ENCODE data around the gene KANSL1.

GRCh38 chr17:46008591-46008990, 184.6 kb downstream of the KANSL1 start:
- no peak for TF ChIP-seq NFIC (IDR thresholded peaks at IDR 0.05)
- no peak for TF ChIP-seq TAF1 (IDR thresholded peaks at IDR 0.05; ENCODE audit: low read depth)
- no peak for TF ChIP-seq REST (IDR thresholded peaks at IDR 0.05; ENCODE audit: low read depth)
- no peak for TF ChIP-seq CEBPB (IDR thresholded peaks at IDR 0.05)
- TF ChIP-seq EGR1 (IDR thresholded peaks at IDR 0.05), result no peak
- TF ChIP-seq TCF12 (IDR thresholded peaks at IDR 0.05; ENCODE audit: low read depth), result no peak
- TF ChIP-seq RAD21 (IDR thresholded peaks at IDR 0.05; ENCODE audit: low read depth), result no peak
- no peak for TF ChIP-seq TEAD4 (IDR thresholded peaks at IDR 0.05)
- TF ChIP-seq CREB1 (IDR thresholded peaks at IDR 0.05; ENCODE audit: low read depth), result no peak
